ENCODE measurements around the gene NEUROD1.

Gene NEUROD1

DNA sequence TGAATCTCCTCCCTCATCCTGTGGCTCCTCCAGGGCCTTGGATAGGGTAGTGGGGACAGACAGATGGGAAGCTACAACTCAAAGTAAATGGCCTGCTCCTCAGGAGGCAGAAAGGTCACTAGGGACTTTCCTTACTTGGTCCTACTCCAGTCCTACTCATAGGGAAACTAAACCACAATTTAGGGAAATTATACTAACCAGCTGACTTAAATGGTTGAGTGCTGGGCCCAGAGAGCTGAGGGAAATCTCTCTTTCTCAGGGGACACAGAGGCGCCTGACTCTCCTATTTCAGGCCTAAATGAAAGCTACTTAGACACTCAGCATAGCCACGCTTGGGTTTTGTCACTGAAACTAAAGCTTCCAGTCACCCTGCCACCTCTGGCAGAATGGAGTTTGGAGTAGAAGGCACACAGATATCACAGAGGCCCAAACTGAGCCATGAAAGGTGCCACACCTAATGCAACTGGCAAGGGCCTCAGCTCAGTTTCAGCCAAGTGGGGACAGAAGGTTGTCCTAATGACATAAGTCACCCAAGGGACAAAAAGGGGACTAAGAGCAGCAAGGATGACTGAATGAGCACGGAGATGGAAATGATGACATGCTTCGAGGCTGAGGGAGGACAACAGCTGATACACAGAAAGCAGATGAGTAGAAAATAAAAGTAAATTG is 47.5 kb downstream of the NEUROD1 start:
- DNase-seq: no peak

DNA sequence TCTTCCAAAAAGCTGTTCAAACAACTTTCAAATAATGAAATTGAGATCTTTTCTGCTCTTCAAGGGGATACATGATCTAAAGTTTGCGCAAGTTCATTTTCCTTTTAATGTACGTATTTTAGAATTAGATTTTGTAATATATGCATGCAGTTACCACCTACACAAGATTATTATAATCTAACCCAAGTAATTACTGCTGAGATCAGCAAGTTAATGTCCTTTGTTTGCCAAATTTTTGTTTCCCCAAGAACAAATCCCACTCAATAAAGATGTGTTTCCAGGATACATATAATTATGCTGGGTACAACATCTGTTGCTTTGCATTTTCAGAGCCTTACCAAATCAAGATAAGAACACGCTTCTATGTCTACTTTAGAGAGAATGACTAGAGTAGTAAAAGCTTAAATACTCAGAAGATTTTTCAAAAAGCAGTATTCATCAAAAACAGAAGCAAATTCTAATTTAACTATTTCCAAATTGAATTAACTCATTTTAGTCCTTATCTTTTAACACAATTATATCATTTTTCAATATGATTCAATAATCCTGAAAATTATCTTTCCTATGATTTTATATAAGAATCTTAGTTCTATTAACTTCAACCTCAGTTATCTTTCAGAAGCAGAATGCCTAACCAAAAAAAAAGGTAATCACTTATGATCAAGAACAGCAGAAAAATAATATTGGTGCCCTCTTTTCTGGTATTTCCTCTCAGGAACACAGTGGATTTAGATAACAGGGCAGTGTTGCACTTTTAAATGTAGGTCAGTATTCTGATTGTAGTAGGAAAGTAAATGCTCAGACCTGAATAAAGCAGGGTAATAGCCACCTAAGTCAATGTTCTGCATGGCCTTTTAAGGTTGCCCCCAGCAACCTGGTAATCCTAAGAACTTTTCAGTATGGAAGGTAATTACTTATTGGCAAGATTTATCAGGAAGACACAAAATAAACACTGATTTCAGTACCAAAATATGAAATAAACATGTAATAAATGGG is 51.4 kb downstream of the NEUROD1 start:
- no peak for DNase-seq

DNA sequence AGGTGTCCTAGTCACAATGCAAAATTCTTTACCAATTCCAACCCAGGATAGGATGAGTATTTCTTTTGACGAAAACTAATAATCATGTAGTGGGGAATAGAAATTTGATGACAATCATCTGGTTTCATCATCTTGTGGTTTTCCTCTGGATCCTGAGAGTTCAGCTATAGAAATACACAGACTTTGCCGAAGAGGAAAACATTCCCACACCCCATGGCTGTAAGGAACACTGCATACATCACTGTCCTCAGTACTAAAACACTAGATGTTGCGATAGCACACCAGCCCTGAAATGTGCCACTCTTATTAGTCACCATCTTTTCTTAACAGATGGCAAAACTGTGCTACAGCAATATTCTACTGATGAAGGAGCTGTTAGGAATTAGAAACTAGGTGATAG is 52.8 kb downstream of the NEUROD1 start:
- DNase-seq: no peak

DNA sequence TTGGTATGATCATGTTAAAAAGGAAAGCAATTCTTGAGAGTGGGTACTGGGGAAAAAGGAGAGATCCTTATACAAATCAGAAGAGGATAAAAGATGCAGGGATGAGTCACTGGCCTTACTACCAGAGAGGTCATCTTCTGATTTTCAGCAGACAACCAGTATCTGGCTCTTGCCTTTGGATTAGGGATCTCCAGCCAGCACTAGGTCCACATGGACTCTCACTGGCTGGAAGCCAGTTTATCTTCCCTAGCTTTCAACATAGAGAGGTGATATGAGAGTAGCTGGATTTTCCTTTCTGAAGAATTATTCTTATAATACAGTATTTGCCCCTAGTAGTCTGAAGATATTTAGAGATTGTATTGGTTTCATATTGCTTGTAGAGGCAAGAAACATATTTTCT is 53.6 kb downstream of the NEUROD1 start:
- no peak for DNase-seq
